ENCODE measurements around the gene OVCA2. TPM values are rescaled to one million over a fixed set of nuclear protein-coding genes. Genes with fewer than 3 reads are reported as not detected.

OVCA2 gene
- total RNA-seq, 1 experiment from 2014 or later, result 50.2 TPM

GRCh38 chr17:2082003-2082781 lies 40.4 kb downstream of the OVCA2 start:
- Histone ChIP-seq H3K79me2 (ENCODE audit: low read length) (no peaks in the 10 kb centered on the region), H3K4me2 (ENCODE audit: low read depth, low read length, poor library complexity, severe bottlenecking) (no peak overlapping the region), H3K36me3 (ENCODE audit: insufficient read depth, low read length) (no peaks in the 10 kb centered on the region), H3K4me1 (ENCODE audit: low read length) (peaks cover 16% of the 10 kb centered on the region), H3K9ac (ENCODE audit: low read length) (no peak overlapping the region), H3K9me2 (replicated peaks; ENCODE audit: insufficient read depth, low read length) (no peaks in the 10 kb centered on the region), H3K4me3 (ENCODE audit: low read length) (no peak overlapping the region), H3K27ac (ENCODE audit: low read length) (no peak overlapping the region), H3K27me3 (ENCODE audit: low read length) (no peaks in the 10 kb centered on the region), H4K20me1 (ENCODE audit: insufficient read depth, low read depth, low read length) (no peaks in the 10 kb centered on the region), H3K9me3 (ENCODE audit: low read length) (no peaks in the 10 kb centered on the region), H2AFZ (ENCODE audit: low read length) (no peak overlapping the region)
- no peak for DNase-seq

- Histone ChIP-seq H3K27ac (ENCODE audit: low read length) (no peak overlapping the region; the same call in 1 of the 2 replicates), H3K9ac (ENCODE audit: low read length) (0 out of 2 replicates have a peak overlapping the region, but pooled peaks have one; percentile 38), H3K27me3 (ENCODE audit: low read length) (no peaks in the 10 kb centered on the region), H3K9me2 (replicated peaks; ENCODE audit: insufficient read depth, low read length) (no peaks in the 10 kb centered on the region), H3K9me3 (ENCODE audit: low read length) (no peaks in the 10 kb centered on the region), H3K4me2 (ENCODE audit: low read depth, low read length, poor library complexity, severe bottlenecking) (no peak overlapping the region), H3K4me1 (ENCODE audit: low read length) (peaks cover 30% of the 10 kb centered on the region), H3K36me3 (ENCODE audit: insufficient read depth, low read length) (no peaks in the 10 kb centered on the region), H4K20me1 (ENCODE audit: insufficient read depth, low read depth, low read length) (no peaks in the 10 kb centered on the region), H2AFZ (ENCODE audit: low read length) (no peak overlapping the region), H3K4me3 (ENCODE audit: low read length) (no peak overlapping the region), H3K79me2 (ENCODE audit: low read length) (no peaks in the 10 kb centered on the region)
- DNase-seq, result no peak
Observed at GRCh38 chr17:2083613-2084035, 41.8 kb downstream of the OVCA2 start.

- H3K79me2 ChIP-seq (ENCODE audit: low read length), result no peaks in the 10 kb centered on the region
- H3K9me3 ChIP-seq (ENCODE audit: low read length), result no peaks in the 10 kb centered on the region
- no peak overlapping the region; the same call in 1 of the 2 replicates for H3K27ac ChIP-seq (ENCODE audit: low read length)
- no peaks in the 10 kb centered on the region for H3K36me3 ChIP-seq (ENCODE audit: insufficient read depth, low read length)
- H3K27me3 ChIP-seq (ENCODE audit: low read length), result no peaks in the 10 kb centered on the region
- H3K9me2 ChIP-seq (replicated peaks; ENCODE audit: insufficient read depth, low read length), result no peaks in the 10 kb centered on the region
- H4K20me1 ChIP-seq (ENCODE audit: insufficient read depth, low read depth, low read length), result no peaks in the 10 kb centered on the region
- H3K4me3 ChIP-seq (ENCODE audit: low read length), result no peak overlapping the region
- H3K9ac ChIP-seq (ENCODE audit: low read length), result 0 out of 2 replicates have a peak overlapping the region, but pooled peaks have one; percentile 38
- no peak overlapping the region for H3K4me2 ChIP-seq (ENCODE audit: low read depth, low read length, poor library complexity, severe bottlenecking)
- no peak for DNase-seq
- peaks cover 36% of the 10 kb centered on the region for H3K4me1 ChIP-seq (ENCODE audit: low read length)
- H2AFZ ChIP-seq (ENCODE audit: low read length), result no peak overlapping the region
Observed at GRCh38 chr17:2084036-2084765, 42.4 kb downstream of the OVCA2 start.

- H2AFZ ChIP-seq (ENCODE audit: low read length), result no peak overlapping the region
- H3K4me1 ChIP-seq (ENCODE audit: low read length), result peaks cover 44% of the 10 kb centered on the region
- no peak overlapping the region for H3K4me3 ChIP-seq (ENCODE audit: low read length)
- H3K27ac ChIP-seq (ENCODE audit: low read length), result no peak overlapping the region
- H3K27me3 ChIP-seq (ENCODE audit: low read length), result no peaks in the 10 kb centered on the region
- H3K4me2 ChIP-seq (ENCODE audit: low read depth, low read length, poor library complexity, severe bottlenecking), result no peak overlapping the region
- H3K36me3 ChIP-seq (ENCODE audit: insufficient read depth, low read length), result no peaks in the 10 kb centered on the region
- H3K9me3 ChIP-seq (ENCODE audit: low read length), result no peaks in the 10 kb centered on the region
- no peaks in the 10 kb centered on the region for H3K79me2 ChIP-seq (ENCODE audit: low read length)
- no peak for DNase-seq
- H3K9ac ChIP-seq (ENCODE audit: low read length), result no peak overlapping the region
- H3K9me2 ChIP-seq (replicated peaks; ENCODE audit: insufficient read depth, low read length), result no peaks in the 10 kb centered on the region
- no peaks in the 10 kb centered on the region for H4K20me1 ChIP-seq (ENCODE audit: insufficient read depth, low read depth, low read length)
Observed at GRCh38 chr17:2084766-2085647, 43.2 kb downstream of the OVCA2 start.

- Histone ChIP-seq H3K4me3 (ENCODE audit: low read length) (no peak overlapping the region), H3K36me3 (ENCODE audit: insufficient read depth, low read length) (no peaks in the 10 kb centered on the region), H3K4me1 (ENCODE audit: low read length) (peaks cover 50% of the 10 kb centered on the region), H4K20me1 (ENCODE audit: insufficient read depth, low read depth, low read length) (no peaks in the 10 kb centered on the region), H2AFZ (ENCODE audit: low read length) (no peak overlapping the region), H3K9me3 (ENCODE audit: low read length) (no peaks in the 10 kb centered on the region), H3K27me3 (ENCODE audit: low read length) (no peaks in the 10 kb centered on the region), H3K27ac (ENCODE audit: low read length) (no peak overlapping the region), H3K9me2 (replicated peaks; ENCODE audit: insufficient read depth, low read length) (no peaks in the 10 kb centered on the region), H3K4me2 (ENCODE audit: low read depth, low read length, poor library complexity, severe bottlenecking) (no peak overlapping the region), H3K9ac (ENCODE audit: low read length) (no peak overlapping the region), H3K79me2 (ENCODE audit: low read length) (no peaks in the 10 kb centered on the region)
- no peak for DNase-seq
Observed at GRCh38 chr17:2085648-2085949, 43.8 kb downstream of the OVCA2 start.

- Histone ChIP-seq H4K20me1 (ENCODE audit: insufficient read depth, low read depth, low read length) (no peaks in the 10 kb centered on the region), H3K9ac (ENCODE audit: low read length) (no peak overlapping the region), H3K27ac (ENCODE audit: low read length) (peak overlapping the region; percentile 51; the same call in 1 of the 2 replicates), H2AFZ (ENCODE audit: low read length) (no peak overlapping the region), H3K9me3 (ENCODE audit: low read length) (no peaks in the 10 kb centered on the region), H3K36me3 (ENCODE audit: insufficient read depth, low read length) (no peaks in the 10 kb centered on the region), H3K4me3 (ENCODE audit: low read length) (no peak overlapping the region), H3K79me2 (ENCODE audit: low read length) (no peaks in the 10 kb centered on the region), H3K9me2 (replicated peaks; ENCODE audit: insufficient read depth, low read length) (no peaks in the 10 kb centered on the region), H3K27me3 (ENCODE audit: low read length) (no peaks in the 10 kb centered on the region), H3K4me2 (ENCODE audit: low read depth, low read length, poor library complexity, severe bottlenecking) (no peak overlapping the region), H3K4me1 (ENCODE audit: low read length) (peaks cover 57% of the 10 kb centered on the region)
- DNase-seq, result no peak
Observed at GRCh38 chr17:2086306-2086705, 44.5 kb downstream of the OVCA2 start.

GRCh38 chr17:2087597-2088211 lies 45.9 kb downstream of the OVCA2 start:
- H3K9me3 ChIP-seq (ENCODE audit: low read length), result no peaks in the 10 kb centered on the region
- no peak overlapping the region for H2AFZ ChIP-seq (ENCODE audit: low read length)
- no peaks in the 10 kb centered on the region for H3K27me3 ChIP-seq (ENCODE audit: low read length)
- peak overlapping the region; percentile 39; the same call in 1 of the 2 replicates for H3K27ac ChIP-seq (ENCODE audit: low read length)
- H4K20me1 ChIP-seq (ENCODE audit: insufficient read depth, low read depth, low read length), result no peaks in the 10 kb centered on the region
- H3K79me2 ChIP-seq (ENCODE audit: low read length), result no peaks in the 10 kb centered on the region
- H3K4me3 ChIP-seq (ENCODE audit: low read length), result no peak overlapping the region
- peak; percentile 66 for DNase-seq
- H3K9me2 ChIP-seq (replicated peaks; ENCODE audit: insufficient read depth, low read length), result no peaks in the 10 kb centered on the region
- peak overlapping the region; percentile 8 for H3K4me2 ChIP-seq (ENCODE audit: low read depth, low read length, poor library complexity, severe bottlenecking)
- H3K9ac ChIP-seq (ENCODE audit: low read length), result peak overlapping the region; percentile 5; the same call in 1 of the 2 replicates
- H3K4me1 ChIP-seq (ENCODE audit: low read length), result peaks cover 58% of the 10 kb centered on the region
- H3K36me3 ChIP-seq (ENCODE audit: insufficient read depth, low read length), result no peaks in the 10 kb centered on the region
